ENCODE data around the gene CNGA2.

The CNGA2 gene

GRCh38 chrX:151746502-151746901 is 12.0 kb downstream of the CNGA2 start:
- no peak for DNase-seq
- intact Hi-C loops (cut with DNase I), result no loop called here

DNA sequence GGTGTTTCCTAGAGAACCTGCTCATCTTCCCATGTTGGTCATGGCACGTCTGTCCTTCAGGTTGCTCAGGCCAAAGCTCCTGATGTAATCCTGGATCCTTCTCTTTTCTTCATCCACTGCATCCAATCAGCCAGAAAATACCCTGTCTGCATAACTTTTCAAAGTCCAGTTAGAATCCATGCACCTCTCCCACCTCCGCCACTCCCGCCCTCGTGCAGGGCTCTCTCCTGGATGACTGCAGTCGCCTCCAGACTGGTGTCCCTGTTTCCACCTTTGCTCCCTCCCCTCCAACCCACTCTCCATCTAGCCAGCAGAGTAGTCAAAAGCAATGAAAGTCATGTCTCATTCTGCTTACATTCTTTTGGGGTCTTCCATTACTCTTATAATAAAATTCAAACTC is 16.0 kb downstream of the CNGA2 start:
- intact Hi-C loops (cut with DNase I), result no loop called here
- no peak for DNase-seq

GRCh38 chrX:151752847-151753246 is 18.3 kb downstream of the CNGA2 start:
- DNase-seq, result no peak
- intact Hi-C loops (cut with DNase I), result loop anchor here (2.0 kb wide), 1 partner anchor 880 kb away; no protein-coding TSS in a partner anchor

GRCh38 chrX:151753313-151754046 is 18.9 kb downstream of the CNGA2 start:
- DNase-seq, result peak; percentile 27 to 92 (median 56)
- intact Hi-C loops (cut with DNase I), result loop anchor here (2.0 kb wide), 1 partner anchor 879 kb away; no protein-coding TSS in a partner anchor

GRCh38 chrX:151754047-151754429 is 19.5 kb downstream of the CNGA2 start:
- DNase-seq, result no peak
- intact Hi-C loops (cut with DNase I), result no loop called here

DNA sequence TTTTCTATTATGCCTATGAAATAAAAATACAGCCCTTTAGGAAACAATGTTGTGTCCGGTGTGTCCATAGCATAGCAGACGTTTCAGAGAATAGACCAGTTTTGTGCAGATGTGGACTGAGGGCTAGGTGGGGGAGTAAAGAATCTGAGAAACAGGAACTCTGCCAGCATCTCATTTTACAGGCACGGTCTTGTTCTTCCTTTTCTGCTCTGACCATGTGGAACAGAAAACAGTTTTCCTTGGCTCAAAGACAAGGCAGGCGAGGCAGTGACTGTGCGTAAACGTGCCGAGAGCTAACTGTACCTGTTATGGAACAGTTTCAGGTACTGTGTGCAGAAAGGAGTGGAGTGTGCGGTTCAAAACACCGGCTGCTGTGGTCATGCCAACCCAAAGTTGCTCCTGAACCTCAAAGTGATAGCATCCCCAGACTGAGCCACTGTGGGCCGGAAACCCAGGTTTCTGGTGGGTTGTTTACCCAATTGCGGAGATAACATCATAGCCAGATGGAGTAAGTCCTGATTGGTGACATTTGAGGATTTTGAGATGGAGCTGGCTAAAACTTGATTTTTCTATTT is 20.2 kb downstream of the CNGA2 start:
- intact Hi-C loops (cut with DNase I), result no loop called here
- DNase-seq, result no peak

- intact Hi-C loops (cut with DNase I), result no loop called here
- DNase-seq, result no peak
Measured at GRCh38 chrX:151759041-151759708, 24.6 kb downstream of the CNGA2 start.

DNA sequence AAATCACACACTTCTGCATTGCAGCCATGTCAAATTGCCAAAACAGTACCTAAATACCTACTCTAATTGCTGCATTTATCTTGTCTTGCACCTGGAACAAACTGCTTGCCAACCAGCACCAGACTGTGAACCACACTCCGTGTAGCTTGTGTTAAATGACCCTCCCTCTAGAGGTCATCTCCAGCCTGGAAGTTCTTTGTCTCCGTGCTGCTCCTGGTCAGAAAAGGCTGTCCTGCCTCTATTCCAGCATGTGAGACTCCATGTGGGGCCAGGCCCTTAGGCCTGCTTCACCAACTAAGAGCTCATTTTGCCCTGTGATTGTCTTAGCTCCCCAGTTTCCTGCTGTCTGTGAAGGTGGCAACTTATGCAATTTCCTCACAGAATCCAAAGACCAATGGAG is 28.3 kb downstream of the CNGA2 start:
- DNase-seq, result no peak
- intact Hi-C loops (cut with DNase I), result no loop called here

DNA sequence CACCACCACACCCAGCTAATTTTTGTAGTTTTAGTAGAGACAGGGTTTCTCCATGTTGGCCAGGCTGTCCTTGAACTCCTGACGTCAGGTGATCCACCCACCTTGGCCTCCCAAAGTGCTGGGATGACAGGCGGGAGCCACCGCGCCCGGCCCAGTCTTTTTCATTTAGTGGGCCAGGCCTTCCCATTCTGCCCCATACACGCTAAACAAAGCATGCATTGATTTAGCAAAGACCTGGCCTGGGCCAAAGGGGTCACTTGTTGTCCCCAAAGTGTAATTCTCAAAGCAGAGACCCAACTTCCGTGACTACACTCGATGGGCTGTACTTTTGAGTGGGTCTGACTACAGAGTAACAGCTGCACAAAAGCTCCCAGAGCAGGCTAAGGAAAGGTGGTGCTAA is 29.2 kb downstream of the CNGA2 start:
- intact Hi-C loops (cut with DNase I), result no loop called here
- no peak for DNase-seq

DNA sequence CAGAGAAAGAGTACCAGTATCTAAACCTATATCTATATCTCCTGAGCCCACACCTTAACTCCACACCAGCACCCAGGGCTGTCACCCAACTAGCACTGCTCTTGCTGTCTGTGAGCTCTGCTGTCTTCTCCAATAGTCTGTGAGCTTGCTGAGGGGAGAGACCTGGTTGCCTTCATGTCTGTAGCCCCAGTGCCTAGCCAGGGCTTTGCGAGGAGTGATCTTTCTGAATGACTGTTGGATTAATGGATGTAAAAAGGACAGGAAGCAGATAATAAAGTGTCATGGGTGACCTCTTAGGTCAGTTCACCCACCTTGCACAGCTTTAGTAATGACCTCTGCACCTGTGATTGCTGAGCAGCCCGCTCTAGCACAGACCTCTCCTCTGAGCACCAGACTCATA is 30.5 kb downstream of the CNGA2 start:
- intact Hi-C loops (cut with DNase I), result no loop called here
- DNase-seq, result no peak

GRCh38 chrX:151771726-151772125 is 37.2 kb downstream of the CNGA2 start:
- intact Hi-C loops (cut with DNase I), result no loop called here
- DNase-seq, result no peak

DNA sequence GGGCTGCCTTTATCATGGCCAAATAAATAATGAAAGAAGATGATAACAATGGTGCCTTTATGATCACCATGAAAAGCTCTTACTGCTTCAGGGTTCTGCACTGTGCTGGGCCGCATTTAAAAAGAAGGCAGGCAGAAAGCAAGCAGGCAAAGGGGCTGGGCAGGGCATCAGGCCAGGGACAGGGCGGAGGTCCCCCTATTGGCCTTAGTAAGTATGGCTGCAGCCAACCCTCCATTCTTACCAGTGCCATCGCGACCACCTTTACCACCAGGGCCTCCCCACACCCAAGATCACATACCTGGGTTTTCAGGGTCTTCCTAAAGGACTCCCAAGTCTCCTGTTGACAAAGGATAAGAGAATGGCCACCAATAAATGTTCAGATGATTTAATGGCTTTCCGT is 38.9 kb downstream of the CNGA2 start:
- no peak for DNase-seq
- intact Hi-C loops (cut with DNase I), result no loop called here

GRCh38 chrX:151774421-151774820 is 39.9 kb downstream of the CNGA2 start:
- DNase-seq, result no peak

DNA sequence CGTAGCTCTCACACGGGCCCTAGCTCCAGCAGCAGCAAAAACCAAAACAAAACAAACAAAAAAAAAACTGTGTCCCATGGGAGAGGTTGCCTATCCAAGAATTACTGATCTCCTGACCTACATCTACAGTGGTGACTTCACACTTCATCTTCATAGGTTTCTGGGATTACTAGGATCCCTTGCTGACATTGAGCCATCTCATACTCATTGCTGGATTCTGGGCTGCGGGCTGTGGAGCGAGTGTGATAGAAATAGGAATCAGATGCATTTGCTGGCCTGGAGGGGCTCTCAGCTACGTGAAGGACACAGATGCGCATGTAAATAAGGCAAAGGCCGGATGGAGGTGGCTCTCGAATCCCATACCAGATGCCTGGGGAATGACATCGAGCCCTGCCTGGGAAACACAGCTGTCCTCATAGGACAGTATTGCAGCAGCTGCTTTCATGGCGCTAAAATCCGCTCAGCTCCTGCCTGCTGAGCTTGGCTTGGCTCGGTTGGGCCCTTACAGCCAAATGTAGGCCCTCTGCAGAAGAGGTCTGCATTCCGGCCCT is 41.7 kb downstream of the CNGA2 start:
- intact Hi-C loops (cut with DNase I), result no loop called here
- DNase-seq, result no peak

More at GRCh38 chrX:151774421-151774820, 39.9 kb downstream of the CNGA2 start:
- intact Hi-C loops (cut with DNase I), result no loop called here

- intact Hi-C loops (cut with DNase I), result no loop called here
- no peak for DNase-seq
Measured at GRCh38 chrX:151776936-151777335, 42.4 kb downstream of the CNGA2 start.

- no peak for DNase-seq
- intact Hi-C loops (cut with DNase I), result no loop called here
Measured at GRCh38 chrX:151779258-151779657, 44.7 kb downstream of the CNGA2 start.

DNA sequence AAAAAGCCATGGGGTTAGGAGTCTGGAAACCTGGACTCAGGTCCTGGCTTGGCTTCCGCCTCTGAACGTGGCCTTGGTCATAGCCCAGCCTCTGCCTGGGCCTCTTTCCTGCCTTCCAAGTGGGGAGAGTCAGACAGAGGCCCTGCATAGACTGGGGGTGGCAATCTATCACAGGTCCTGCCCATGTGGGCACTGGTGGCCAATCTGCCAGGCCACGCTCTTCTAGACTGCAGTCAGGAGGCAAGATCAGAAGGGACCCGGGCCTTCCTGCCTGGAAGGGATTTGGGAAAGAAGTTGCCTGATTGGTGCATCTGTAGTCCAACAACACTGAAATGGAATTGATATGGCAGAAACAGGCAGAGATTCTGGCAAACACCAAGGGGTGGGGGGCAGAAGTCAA is 46.1 kb downstream of the CNGA2 start:
- intact Hi-C loops (cut with DNase I), result no loop called here
- DNase-seq, result no peak

- intact Hi-C loops (cut with DNase I), result no loop called here
- no peak for DNase-seq
Measured at GRCh38 chrX:151789179-151789800, 54.7 kb downstream of the CNGA2 start.

GRCh38 chrX:151790481-151791160 is 56.1 kb downstream of the CNGA2 start:
- intact Hi-C loops (cut with DNase I), result no loop called here
- DNase-seq, result no peak

DNA sequence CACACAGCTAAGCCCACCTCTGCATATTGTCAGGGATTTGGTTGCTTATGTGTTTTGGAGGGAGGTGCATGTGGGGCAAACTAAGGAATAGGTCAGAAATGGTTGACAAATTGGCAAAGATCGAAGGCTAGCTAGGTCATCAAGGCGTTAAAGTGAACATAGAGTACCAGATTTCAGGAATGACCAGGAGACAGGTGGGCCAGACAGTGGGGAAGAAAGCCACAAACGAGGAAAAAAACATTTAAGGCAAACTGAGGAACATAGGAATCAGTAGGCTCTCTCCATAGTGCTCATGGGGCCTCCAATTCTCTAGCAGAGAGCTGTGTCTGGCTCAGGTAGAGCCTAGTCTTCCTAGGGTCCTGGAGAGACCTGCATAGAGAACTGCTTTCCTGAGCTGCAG is 57.4 kb downstream of the CNGA2 start:
- intact Hi-C loops (cut with DNase I), result no loop called here
- DNase-seq, result no peak

DNA sequence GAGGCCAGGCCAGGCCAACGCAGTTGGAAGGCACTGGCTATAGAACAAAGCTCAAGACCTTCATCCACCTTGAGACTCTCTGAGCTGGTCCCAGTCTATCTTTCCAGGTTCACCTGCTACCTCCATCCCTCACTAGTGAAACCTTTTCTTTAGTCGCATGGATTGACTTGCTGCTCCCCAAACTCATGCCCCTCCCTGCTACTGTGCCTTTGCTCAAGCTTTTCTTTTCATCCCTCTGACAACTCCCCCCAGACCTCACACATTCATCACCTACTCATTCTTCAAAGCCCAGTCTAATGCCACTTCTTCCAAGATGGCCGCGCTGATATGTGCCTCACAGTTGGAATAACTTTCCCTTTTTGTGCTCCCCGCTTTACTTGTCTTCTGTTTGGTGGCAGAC is 58.0 kb downstream of the CNGA2 start:
- intact Hi-C loops (cut with DNase I), result no loop called here
- no peak for DNase-seq
